B cell (primary cell): ENCODE data around the gene SPINT4. TPM values are rescaled to one million over a fixed set of nuclear protein-coding genes. Genes with fewer than 3 reads are reported as not detected.

Experiments
- ATAC-seq: fragments of 200-7000 bp; cut with Tn5 transposase; one replicate; pipeline ENCODE4 v1.10.0; 2021; ENCODE audit warnings: low read depth, mild to moderate bottlenecking, moderate number of reproducible peaks, moderate library complexity
- CTCF ChIA-PET: fragments of 350-600 bp; sonication (Branson Sonifier 250); formaldehyde crosslinking; loops from one replicate; lab custom pipeline; 2021; ENCODE audit warnings: antibody characterized with exemption, inconsistent platforms; lab: Charles Lee
- POLR2A ChIA-PET: fragments of 350-600 bp; sonication (Branson Sonifier 250); formaldehyde crosslinking; loops from one replicate; lab custom pipeline; 2021; ENCODE audit warnings: antibody characterized with exemption; lab: Charles Lee
- DNase-seq: peaks from one replicate; pipeline ENCODE4 v3.0.0; 2013
- H2AFZ ChIP-seq: 2 replicates; pipeline ENCODE4 v1.6.1; 2012; ENCODE audit warnings: mild to moderate bottlenecking, low read depth, low read length; ENCODE audit not compliant: insufficient read depth, poor library complexity, severe bottlenecking
- H3K27ac ChIP-seq, 2 donors: 1 replicate in 1 of 2; 2 replicates in 1 of 2; pipeline ENCODE4 v1.5.1; 2012 to 2013; ENCODE audit warnings: low read length in 2 of 2, mild to moderate bottlenecking in 2 of 2, moderate library complexity in 1 of 2
- H3K27me3 ChIP-seq, 4 experiments: fragments of 200-600 bp in 1 of 4; sonication (generic) in 1 of 4; replicated peaks in 1 of 4; 1 replicate in 2 of 4; 2 replicates in 2 of 4; pipeline versions ENCODE4 v1.6.1 to v1.7.0; 2013 to 2016; ENCODE audit warnings: low read length in 3 of 4, mild to moderate bottlenecking in 2 of 4, mixed read lengths in 1 of 4, moderate library complexity in 1 of 4; ENCODE audit not compliant: insufficient read depth in 4 of 4, control insufficient read depth in 3 of 4; ENCODE audit errors: control extremely low read depth in 1 of 4
- H3K36me3 ChIP-seq, 2 experiments: replicated peaks in 1 of 2; 1 replicate in 1 of 2; 2 replicates in 1 of 2; pipeline versions ENCODE4 v1.6.1 to v1.7.1; 2013; ENCODE audit warnings: low read length in 1 of 2; ENCODE audit not compliant: insufficient read depth in 2 of 2, control insufficient read depth in 1 of 2; ENCODE audit errors: control extremely low read depth in 1 of 2, extremely low read depth in 1 of 2
- H3K4me1 ChIP-seq, 2 donors: fragments of 200-600 bp in 1 of 2; sonication (generic) in 1 of 2; 1 replicate in 1 of 2; 2 replicates in 1 of 2; pipeline versions ENCODE4 v1.5.1 to v1.6.1; 2013 to 2017; ENCODE audit warnings: low read length in 2 of 2; ENCODE audit not compliant: control insufficient read depth in 2 of 2, insufficient read depth in 2 of 2
- H3K4me2 ChIP-seq: replicated peaks from 2 replicates; pipeline ENCODE3; 2012; ENCODE audit warnings: mild to moderate bottlenecking, low read depth, low read length; ENCODE audit not compliant: poor library complexity, severe bottlenecking
- H3K4me3 ChIP-seq, 5 experiments: fragments of 200-600 bp in 1 of 5; sonication (generic) in 1 of 5; 1 replicate in 3 of 5; 2 replicates in 2 of 5; pipeline versions ENCODE4 v1.5.1 to v1.7.0; 2011 to 2016; ENCODE audit warnings: low read length in 4 of 5, mild to moderate bottlenecking in 4 of 5, low read depth in 2 of 5, control low read depth in 1 of 5, moderate library complexity in 1 of 5; ENCODE audit not compliant: insufficient read depth in 1 of 5; ENCODE audit errors: control extremely low read depth in 1 of 5, extremely low read depth in 1 of 5
- H3K79me2 ChIP-seq: fragments of 200-600 bp; sonication (generic); one replicate; pipeline ENCODE4 v1.6.0; 2016; ENCODE audit warnings: low read length; ENCODE audit not compliant: control insufficient read depth, insufficient read depth
- H3K9ac ChIP-seq: fragments of 200-600 bp; sonication (generic); 2 replicates; pipeline ENCODE4 v1.6.1; 2017; ENCODE audit warnings: mild to moderate bottlenecking, low read length, moderate library complexity
- H3K9me3 ChIP-seq, 3 donors: one replicate each; pipeline versions ENCODE4 v1.6.1 to v1.7.1; 2013; ENCODE audit warnings: low read length in 2 of 3; ENCODE audit not compliant: control insufficient read depth in 2 of 3, insufficient read depth in 1 of 3; ENCODE audit errors: control extremely low read depth in 1 of 3
- H4K20me1 ChIP-seq: 2 replicates; pipeline ENCODE4 v1.6.0; 2012; ENCODE audit warnings: mild to moderate bottlenecking, low read length; ENCODE audit not compliant: insufficient read depth, control insufficient read depth, poor library complexity, severe bottlenecking
- H3K27ac Mint-ChIP-seq: one replicate; pipeline ENCODE4 v1.8.0; 2021; ENCODE audit warnings: mixed read lengths
- H3K27me3 Mint-ChIP-seq: one replicate; pipeline ENCODE4 v1.8.0; 2021; ENCODE audit warnings: mixed read lengths
- H3K4me1 Mint-ChIP-seq: one replicate; pipeline ENCODE4 v1.8.0; 2021; ENCODE audit warnings: mixed read lengths
- H3K4me3 Mint-ChIP-seq: one replicate; pipeline ENCODE4 v1.8.0; 2021; ENCODE audit warnings: mixed read lengths
- H3K9me3 Mint-ChIP-seq: one replicate; pipeline ENCODE4 v1.8.0; 2022; ENCODE audit warnings: mixed read lengths; ENCODE audit not compliant: insufficient read depth
- EZH2 ChIP-seq: IDR thresholded peaks from 2 replicates; pipeline ENCODE4 v1.6.1; 2012; ENCODE audit warnings: borderline replicate concordance, low read depth, mild to moderate bottlenecking, moderate library complexity, low read length; ENCODE audit not compliant: insufficient read depth, poor library complexity, severe bottlenecking
- WGBS: methylation state at CpG from one replicate; pipeline ENCODE4 v1.1.5; 2013; ENCODE audit warnings: missing lambda C conversion rate; ENCODE audit not compliant: insufficient coverage; 5-methylcytosine and 5-hydroxymethylcytosine counted together
- intact Hi-C: fragments of 100-400 bp; cut with micrococcal nuclease; formaldehyde crosslinking; loops from one replicate; pipeline ENCODE4 v1.10.0; 2022
- polyA minus RNA-seq: library from RNA; depleted of rRNA, polyadenylated mRNA; stranded (reverse); fragments of >200 nt; gene quantifications from 2 replicates; pipeline ENCODE4 v1.2.3, GENCODE V29; 2012
- polyA plus RNA-seq: library from polyadenylated mRNA; depleted of rRNA; stranded (reverse); fragments of >200 nt; gene quantifications from 2 replicates; pipeline ENCODE4 v1.2.3, GENCODE V29; 2012
- total RNA-seq, 2 donors: library from RNA; stranded (reverse); fragments of 120-200 nt in 1 of 2; gene quantifications; 1 replicate in 1 of 2; 2 replicates in 1 of 2; pipeline versions ENCODE4 v1.2.3 to v1.2.4, GENCODE V29; 2013 to 2022
- TF ChIP-seq, protein P1 (sequence below): fragments of 200-600 bp; IDR thresholded peaks from one replicate; pipeline ENCODE4 v1.8.0; 2022; ENCODE audit warnings: antibody characterized with exemption, mild to moderate bottlenecking

The SPINT4 gene
- total RNA-seq (not detected in 2 replicates), polyA plus RNA-seq (not detected in 2 replicates), polyA minus RNA-seq (not detected in 2 replicates)
- total RNA-seq (2013), result not detected

DNA sequence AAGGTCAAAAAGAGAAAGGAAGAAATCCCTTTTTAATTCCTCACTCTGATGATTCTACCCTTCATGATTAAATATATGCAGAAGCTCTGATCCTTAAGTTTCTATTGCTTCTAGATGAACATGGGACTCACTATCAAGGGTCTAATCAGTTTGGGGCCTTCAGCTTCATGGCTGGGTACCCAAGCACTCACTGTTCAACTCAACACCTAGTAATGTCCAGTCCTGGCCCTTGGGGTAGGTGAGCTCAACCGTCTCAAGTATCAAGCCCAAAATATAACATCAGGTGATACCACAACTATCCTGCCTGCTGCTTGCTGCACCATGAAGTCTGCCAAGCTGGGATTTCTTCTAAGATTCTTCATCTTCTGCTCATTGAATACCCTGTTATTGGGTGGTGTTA, at the start of gene SPINT4:
Gene SPINT4, plus strand, starts transcription at position 301 of the 400 bp plus-strand sequence. Its CDS starts 21 bp downstream, at position 322.
- H3K27ac Mint-ChIP-seq, result no peak within 1 kb of the TSS
- TF ChIP-seq EZH2, result no peak
- TF ChIP-seq, protein P1, sequence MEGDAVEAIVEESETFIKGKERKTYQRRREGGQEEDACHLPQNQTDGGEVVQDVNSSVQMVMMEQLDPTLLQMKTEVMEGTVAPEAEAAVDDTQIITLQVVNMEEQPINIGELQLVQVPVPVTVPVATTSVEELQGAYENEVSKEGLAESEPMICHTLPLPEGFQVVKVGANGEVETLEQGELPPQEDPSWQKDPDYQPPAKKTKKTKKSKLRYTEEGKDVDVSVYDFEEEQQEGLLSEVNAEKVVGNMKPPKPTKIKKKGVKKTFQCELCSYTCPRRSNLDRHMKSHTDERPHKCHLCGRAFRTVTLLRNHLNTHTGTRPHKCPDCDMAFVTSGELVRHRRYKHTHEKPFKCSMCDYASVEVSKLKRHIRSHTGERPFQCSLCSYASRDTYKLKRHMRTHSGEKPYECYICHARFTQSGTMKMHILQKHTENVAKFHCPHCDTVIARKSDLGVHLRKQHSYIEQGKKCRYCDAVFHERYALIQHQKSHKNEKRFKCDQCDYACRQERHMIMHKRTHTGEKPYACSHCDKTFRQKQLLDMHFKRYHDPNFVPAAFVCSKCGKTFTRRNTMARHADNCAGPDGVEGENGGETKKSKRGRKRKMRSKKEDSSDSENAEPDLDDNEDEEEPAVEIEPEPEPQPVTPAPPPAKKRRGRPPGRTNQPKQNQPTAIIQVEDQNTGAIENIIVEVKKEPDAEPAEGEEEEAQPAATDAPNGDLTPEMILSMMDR, result no peak
- Histone ChIP-seq H3K79me2 (no peaks in the 10 kb centered on the region), H3K27me3 (peaks cover 0 to 5% (median 1%) of the 10 kb centered on the region in 4 experiments), H3K9ac (no peak within 1 kb of the TSS), H4K20me1 (no peaks in the 10 kb centered on the region), H3K9me3 (no peaks in the 10 kb centered on the region), H3K4me2 (no peak within 1 kb of the TSS), H3K36me3 (no peaks in the 10 kb centered on the region), H2AFZ (no peak within 1 kb of the TSS), H3K27ac (no peak within 1 kb of the TSS), H3K4me1 (no peaks in the 10 kb centered on the region), H3K4me3 (no peak within 1 kb of the TSS)
- no CpG with 5 or more reads among the region's 1 CpG for WGBS
- H3K27me3 Mint-ChIP-seq, result peaks cover 25% of the 10 kb centered on the region
- POLR2A ChIA-PET, result no interaction called here
- intact Hi-C loops, result no loop called here
- no peak within 1 kb of the TSS for H3K4me3 Mint-ChIP-seq
- ATAC-seq, result no peak
- H3K9me3 Mint-ChIP-seq, result no peaks in the 10 kb centered on the region
- CTCF ChIA-PET, result no interaction called here
- H3K4me1 Mint-ChIP-seq, result peaks cover 5% of the 10 kb centered on the region
- DNase-seq, result no peak

GRCh38 chr20:45672765-45673164, 49.4 kb upstream of the SPINT4 start:
- Histone ChIP-seq H2AFZ (no peak overlapping the region), H3K79me2 (no peaks in the 10 kb centered on the region), H3K27me3 (peaks cover 0 to 4% (median 0%) of the 10 kb centered on the region in 4 experiments), H3K9me3 (peaks cover 0 to 1% (median under 1%) of the 10 kb centered on the region in 3 donors), H3K27ac (no peak overlapping the region), H3K4me2 (no peak overlapping the region), H3K4me1 (no peaks in the 10 kb centered on the region), H3K4me3 (no peak overlapping the region), H3K36me3 (no peaks in the 10 kb centered on the region), H4K20me1 (no peaks in the 10 kb centered on the region), H3K9ac (no peak overlapping the region)
- Mint-ChIP-seq H3K4me1 (no peaks in the 10 kb centered on the region), H3K9me3 (peaks cover 7% of the 10 kb centered on the region), H3K27ac (no peak overlapping the region), H3K27me3 (peaks cover 44% of the 10 kb centered on the region), H3K4me3 (no peak overlapping the region)
- intact Hi-C loops, result no loop called here
- ChIA-PET POLR2A (no interaction called here), CTCF (no interaction called here)
- no peak for ATAC-seq
- TF ChIP-seq EZH2, result no peak
- TF ChIP-seq, protein P1, result no peak
- DNase-seq, result no peak
